GM12878 (cell line): ENCODE data around the gene TANK. TPM values are rescaled to one million over a fixed set of nuclear protein-coding genes. Genes with fewer than 3 reads are reported as not detected.

Experiments
- ATAC-seq: fragments of 200-7000 bp; cut with Tn5 transposase; 3 replicates; pipeline ENCODE4 v1.9.1; 2020; ENCODE audit warnings: mild to moderate bottlenecking, moderate library complexity
- BruUV-seq: library from RNA; stranded (reverse); fragments of 400-500 nt; replicated peaks from 2 replicates; lab custom pipeline; 2021; lab: Mats Ljungman, UMichigan
- CTCF ChIA-PET: fragments of 300-600 bp; sonication (Branson Sonifier 250); formaldehyde crosslinking; extraction: SDS; loops from one replicate; lab custom pipeline; 2021; ENCODE audit warnings: inconsistent platforms; lab: Yijun Ruan, JAX
- POLR2A ChIA-PET: fragments of 350-600 bp; formaldehyde crosslinking; extraction: SDS; loops from one replicate; lab custom pipeline; 2021; ENCODE audit warnings: inconsistent platforms; lab: Charles Lee
- RAD21 ChIA-PET: fragments of 300-600 bp; sonication (Branson Sonifier 250); formaldehyde crosslinking; loops from one replicate; lab custom pipeline; 2023; ENCODE audit warnings: antibody characterized with exemption; ENCODE audit not compliant: unreplicated experiment; lab: Charles Lee
- SMC1A ChIA-PET: fragments of 300-600 bp; sonication (Branson Sonifier 250); formaldehyde crosslinking; loops from one replicate; lab custom pipeline; 2023; ENCODE audit not compliant: unreplicated experiment, uncharacterized antibody; lab: Charles Lee
- DNase-seq: peaks from one replicate; pipeline ENCODE4 v3.0.0-alpha.2; 2011; ENCODE audit warnings: low read depth, low spot score
- FAIRE-seq: peaks from 3 replicates; lab custom pipeline; 2011; peaks lifted over from hg19 to GRCh38; lab: Jason Lieb, UNC
- H2AFZ ChIP-seq: 2 replicates; pipeline ENCODE4 v1.6.0; 2011; ENCODE audit warnings: low read depth, low read length, control low read depth; ENCODE audit not compliant: control insufficient read depth
- H3K27ac ChIP-seq: 2 replicates; pipeline ENCODE4 v1.5.1; 2011; ENCODE audit warnings: control low read depth; ENCODE audit not compliant: control insufficient read depth, insufficient read depth
- H3K27me3 ChIP-seq, 2 experiments: replicated peaks in 1 of 2; 2 replicates each; pipeline versions ENCODE4 v1.6.0 to v1.6.1; 2011; ENCODE audit warnings: low read length in 1 of 2; ENCODE audit not compliant: control insufficient read depth in 2 of 2, insufficient read depth in 2 of 2
- H3K36me3 ChIP-seq, 2 experiments: 2 replicates each; pipeline ENCODE4 v1.5.1; 2011; ENCODE audit warnings: low read length in 1 of 2; ENCODE audit not compliant: control insufficient read depth in 2 of 2, insufficient read depth in 2 of 2
- H3K4me1 ChIP-seq: 2 replicates; pipeline ENCODE4 v1.6.1; 2011; ENCODE audit warnings: mild to moderate bottlenecking, low read length, moderate library complexity, mixed read lengths; ENCODE audit not compliant: control insufficient read depth, insufficient read depth
- H3K4me2 ChIP-seq: 2 replicates; pipeline ENCODE4 v1.6.0; 2011; ENCODE audit warnings: control low read depth; ENCODE audit not compliant: control insufficient read depth, insufficient read depth
- H3K4me3 ChIP-seq: fragments of 200-600 bp; sonication (generic); 2 replicates; pipeline ENCODE4 v1.5.1; 2016
- H3K79me2 ChIP-seq: 2 replicates; pipeline ENCODE4 v1.6.0; 2011; ENCODE audit warnings: low read length; ENCODE audit not compliant: control insufficient read depth, insufficient read depth
- H3K9ac ChIP-seq: 2 replicates; pipeline ENCODE4 v1.8.0; 2011; ENCODE audit warnings: low read length, control low read depth, mixed read lengths; ENCODE audit not compliant: control insufficient read depth, insufficient read depth
- H3K9me3 ChIP-seq: replicated peaks from 3 replicates; pipeline ENCODE4 v1.5.1; 2011; ENCODE audit warnings: mild to moderate bottlenecking, low read length; ENCODE audit not compliant: control insufficient read depth, insufficient read depth
- H4K20me1 ChIP-seq: 2 replicates; pipeline ENCODE4 v1.6.0; 2011; ENCODE audit not compliant: control insufficient read depth, insufficient read depth
- ATF7 ChIP-seq: fragments of 450-650 bp; IDR thresholded peaks from 2 replicates; pipeline ENCODE4 v1.6.1; 2016; ENCODE audit warnings: low read depth, mild to moderate bottlenecking
- BCL11A ChIP-seq: IDR thresholded peaks from 2 replicates; pipeline ENCODE4 v1.6.1; 2011; ENCODE audit warnings: low read depth, low read length
- BMI1 ChIP-seq: fragments of 450-650 bp; IDR thresholded peaks from 2 replicates; pipeline ENCODE4 v1.6.1; 2016; ENCODE audit warnings: mild to moderate bottlenecking, moderate library complexity, borderline replicate concordance
- CTCF ChIP-seq, 3 experiments: IDR thresholded peaks in 2 of 3; conservative IDR thresholded peaks in 1 of 3; 2 replicates each; pipeline ENCODE4 v1.5.1; 2011; ENCODE audit warnings: low read depth in 3 of 3, low read length in 3 of 3, mild to moderate bottlenecking in 3 of 3, control low read depth in 2 of 3, moderate library complexity in 2 of 3, inconsistent platforms in 1 of 3, mixed read lengths in 1 of 3; ENCODE audit not compliant: control insufficient read depth in 2 of 3, insufficient read depth in 1 of 3; ENCODE audit errors: extremely low read depth in 1 of 3
- HDAC2 ChIP-seq: fragments of 200-600 bp; sonication (generic); IDR thresholded peaks from 2 replicates; pipeline ENCODE4 v1.6.1; 2017
- HDAC6 ChIP-seq: fragments of 200-600 bp; sonication (generic); IDR thresholded peaks from one replicate; pipeline ENCODE4 v1.8.0; 2017; ENCODE audit warnings: antibody characterized with exemption; ENCODE audit not compliant: unreplicated experiment
- NR2C1 ChIP-seq: fragments of 450-650 bp; IDR thresholded peaks from 2 replicates; pipeline ENCODE4 v1.6.1; 2017; ENCODE audit warnings: antibody characterized with exemption, mild to moderate bottlenecking, moderate library complexity
- NRF1 ChIP-seq: conservative IDR thresholded peaks from 2 replicates; pipeline ENCODE4 v1.6.1; 2011; ENCODE audit warnings: mild to moderate bottlenecking, low read depth, low read length, improper control_type of control experiment
- PAX5 ChIP-seq: IDR thresholded peaks from 2 replicates; pipeline ENCODE4 v1.6.1; 2011; ENCODE audit warnings: low read depth, low read length, borderline replicate concordance
- POU2F2 ChIP-seq: IDR thresholded peaks from 3 replicates; pipeline ENCODE4 v1.6.1; 2011; ENCODE audit warnings: low read depth, mild to moderate bottlenecking, low read length, borderline replicate concordance
- RB1 ChIP-seq: fragments of 450-650 bp; formaldehyde crosslinking; IDR thresholded peaks from 2 replicates; pipeline ENCODE4 v1.6.1; 2017; ENCODE audit warnings: mild to moderate bottlenecking, borderline replicate concordance
- SP1 ChIP-seq: IDR thresholded peaks from one replicate; pipeline ENCODE4 v1.6.1; 2011; ENCODE audit warnings: low read depth, low read length
- STAT3 ChIP-seq: IDR thresholded peaks from 2 replicates; pipeline ENCODE4 v1.6.1; 2011; ENCODE audit warnings: low read depth, low read length, improper control_type of control experiment
- TARDBP ChIP-seq: IDR thresholded peaks from 2 replicates; pipeline ENCODE4 v1.6.1; 2016; ENCODE audit warnings: borderline replicate concordance
- YBX1 ChIP-seq: fragments of 450-650 bp; IDR thresholded peaks from 2 replicates; pipeline ENCODE4 v1.6.1; 2016; ENCODE audit warnings: antibody characterized with exemption
- ZBED1 ChIP-seq: IDR thresholded peaks from 2 replicates; pipeline ENCODE4 v1.6.1; 2016; ENCODE audit warnings: borderline replicate concordance
- WGBS: methylation state at CpG from one replicate; pipeline ENCODE4 v1.1.6; 2016; ENCODE audit warnings: low lambda C conversion rate; ENCODE audit not compliant: insufficient replicate concordance, insufficient coverage; ENCODE audit errors: missing lambda C conversion rate; 5-methylcytosine and 5-hydroxymethylcytosine counted together
- in situ Hi-C: fragments of 300-500 bp; cut with MboI; formaldehyde crosslinking; loops from 9 replicates; pipeline ENCODE4 v1.14.3; 2018; ENCODE audit warnings: mixed read lengths
- intact Hi-C: fragments of 100-400 bp; cut with micrococcal nuclease; formaldehyde crosslinking; loops from one replicate; pipeline ENCODE4 v1.14.2; 2022; ENCODE audit not compliant: unreplicated experiment
- polyA plus RNA-seq, 11 experiments: library from polyadenylated mRNA; depleted of rRNA in 4 of 11; unstranded in 6 of 11; stranded (reverse) in 5 of 11; fragments of >200 nt; fragmentation: Nextera tagmentation in 4 of 11; fragmentation: Illumina TruSeq in 1 of 11; extraction: Ambion mirVana in 4 of 11; extraction: Trizol in 1 of 11; gene quantifications; 1 replicate in 1 of 11; 2 replicates in 10 of 11; pipeline versions ENCODE4 v1.2.1 to v1.2.3, GENCODE V29; 2011 to 2016; ENCODE audit warnings: inconsistent platforms in 2 of 11, missing spikeins in 2 of 11, low read depth in 1 of 11
- total RNA-seq, 4 experiments: library from RNA; depleted of rRNA in 3 of 4; stranded (reverse); fragments of >200 nt in 3 of 4; fragmentation: Illumina TruSeq in 1 of 4; extraction: Trizol in 1 of 4; gene quantifications; 2 replicates each; pipeline versions ENCODE4 v1.2.1 to v1.2.3, GENCODE V29; 2013 to 2021
- TF ChIP-seq, protein P1 (sequence below): fragments of 450-650 bp; IDR thresholded peaks from 2 replicates; pipeline ENCODE4 v1.6.1; 2016; ENCODE audit warnings: mild to moderate bottlenecking, moderate library complexity, borderline replicate concordance
- TF ChIP-seq, protein P2 (sequence below): IDR thresholded peaks from 2 replicates; pipeline ENCODE4 v1.6.1; 2011; ENCODE audit warnings: mild to moderate bottlenecking, low read depth, low read length, moderate library complexity; ENCODE audit not compliant: insufficient replicate concordance

The TANK gene
- total and polyA plus RNA-seq, 10 of the 15 experiments (the other 5 are each of a cell fraction or from before 2014, with no cell fraction given) = 48.6 to 127 (median 103) TPM

DNA sequence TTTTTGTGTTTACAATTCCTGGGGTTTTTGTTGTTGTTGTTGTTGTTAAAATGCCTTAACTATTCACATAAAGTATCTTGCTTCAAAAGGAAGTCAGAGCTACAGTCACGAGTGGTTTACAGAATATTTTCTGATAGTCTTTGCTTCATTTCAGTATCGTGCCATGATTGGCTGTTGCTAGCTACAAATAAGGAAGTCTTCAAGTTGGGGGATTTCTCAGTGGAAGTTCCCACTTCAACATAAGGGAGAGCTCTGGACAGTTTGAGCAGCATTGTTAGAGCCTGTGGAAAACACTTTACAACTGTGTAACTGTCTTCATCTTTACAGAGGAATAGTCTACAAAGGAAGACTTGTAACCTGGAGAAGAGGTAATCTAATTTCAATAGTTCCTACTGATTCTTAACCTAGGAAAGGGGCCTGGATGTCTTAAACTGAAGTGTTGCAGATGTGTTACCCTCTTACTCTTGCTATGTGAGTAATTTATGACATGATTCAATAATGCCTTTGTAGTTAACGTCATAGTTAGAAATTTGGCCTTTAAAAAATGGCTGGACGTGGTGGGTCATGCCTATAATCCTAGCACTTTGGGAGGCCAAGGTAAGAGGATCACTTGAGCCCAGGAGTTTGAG, 23.4 kb upstream of the TANK start:
- peak overlapping the region; percentile 81 for H3K4me3 ChIP-seq
- peak overlapping the region; percentile 95 for H3K27ac ChIP-seq
- ATAC-seq (peak; percentile 80), DNase-seq (peak; percentile 87), FAIRE-seq (peak; percentile 95)
- ChIA-PET RAD21 (interaction anchor here (0.6 to 6.0 kb wide), 20 partner anchors 10 to 106 kb away, joined by 3 to 71 read pairs (median 6); no protein-coding TSS in a partner anchor), CTCF (interaction anchor here (0.7 to 2.9 kb wide), 17 partner anchors 8 to 87 kb away, joined by 3 to 25 read pairs (median 4); no protein-coding TSS in a partner anchor), SMC1A (interaction anchor here (0.8 to 7.4 kb wide), 22 partner anchors 10 to 74 kb away, joined by 3 to 130 read pairs (median 8); partner anchors contain the start of gene TANK), POLR2A (interaction anchor here (0.6 to 4.7 kb wide), 17 partner anchors 10 to 928 kb away, joined by 3 to 25 read pairs (median 7); partner anchors contain the start of gene PSMD14)
- no peaks in the 10 kb centered on the region for H4K20me1 ChIP-seq
- peak overlapping the region; percentile 58 for H2AFZ ChIP-seq
- H3K9me3 ChIP-seq = no peaks in the 10 kb centered on the region; the same call in 2 of the 3 replicates
- WGBS = 2% methylated on average over 4 of the region's 4 CpGs
- intact Hi-C loops = loop anchor here (1.0 to 5.0 kb wide), 2 partner anchors 33 to 35 kb away; no protein-coding TSS in a partner anchor
- H3K27me3 ChIP-seq = no peaks in the 10 kb centered on the region
- no peaks in the 10 kb centered on the region for H3K4me1 ChIP-seq
- no peaks in the 10 kb centered on the region for H3K36me3 ChIP-seq
- H3K4me2 ChIP-seq = peak overlapping the region; percentile 67
- H3K9ac ChIP-seq = peak overlapping the region; percentile 77
- in situ Hi-C loops = no loop called here
- BruUV-seq = no TSS peak
- peaks cover 52% of the 10 kb centered on the region for H3K79me2 ChIP-seq
- TF ChIP-seq YBX1 (no peak), STAT3 (no peak), SP1 (no peak), CTCF (IDR thresholded peaks at IDR 0.05 in 2 of 3, conservative IDR thresholded peaks at IDR 0.05 in 1 of 3; ENCODE audit: control insufficient read depth in 2 of 3, extremely low read depth in 1 of 3, insufficient read depth in 1 of 3, low read depth in 3 of 3, low read length in 3 of 3) (no peak), HDAC6 (no peak), ATF7 (peak; percentile 87), TARDBP (no peak), NR2C1 (no peak), RB1 (no peak), BMI1 (no peak), NRF1 (no peak), HDAC2 (no peak), BCL11A (no peak), PAX5 (no peak), POU2F2 (peak; percentile 80; the same call in 1 of the 3 replicates), ZBED1 (peak; percentile 79)
- TF ChIP-seq, protein P1, sequence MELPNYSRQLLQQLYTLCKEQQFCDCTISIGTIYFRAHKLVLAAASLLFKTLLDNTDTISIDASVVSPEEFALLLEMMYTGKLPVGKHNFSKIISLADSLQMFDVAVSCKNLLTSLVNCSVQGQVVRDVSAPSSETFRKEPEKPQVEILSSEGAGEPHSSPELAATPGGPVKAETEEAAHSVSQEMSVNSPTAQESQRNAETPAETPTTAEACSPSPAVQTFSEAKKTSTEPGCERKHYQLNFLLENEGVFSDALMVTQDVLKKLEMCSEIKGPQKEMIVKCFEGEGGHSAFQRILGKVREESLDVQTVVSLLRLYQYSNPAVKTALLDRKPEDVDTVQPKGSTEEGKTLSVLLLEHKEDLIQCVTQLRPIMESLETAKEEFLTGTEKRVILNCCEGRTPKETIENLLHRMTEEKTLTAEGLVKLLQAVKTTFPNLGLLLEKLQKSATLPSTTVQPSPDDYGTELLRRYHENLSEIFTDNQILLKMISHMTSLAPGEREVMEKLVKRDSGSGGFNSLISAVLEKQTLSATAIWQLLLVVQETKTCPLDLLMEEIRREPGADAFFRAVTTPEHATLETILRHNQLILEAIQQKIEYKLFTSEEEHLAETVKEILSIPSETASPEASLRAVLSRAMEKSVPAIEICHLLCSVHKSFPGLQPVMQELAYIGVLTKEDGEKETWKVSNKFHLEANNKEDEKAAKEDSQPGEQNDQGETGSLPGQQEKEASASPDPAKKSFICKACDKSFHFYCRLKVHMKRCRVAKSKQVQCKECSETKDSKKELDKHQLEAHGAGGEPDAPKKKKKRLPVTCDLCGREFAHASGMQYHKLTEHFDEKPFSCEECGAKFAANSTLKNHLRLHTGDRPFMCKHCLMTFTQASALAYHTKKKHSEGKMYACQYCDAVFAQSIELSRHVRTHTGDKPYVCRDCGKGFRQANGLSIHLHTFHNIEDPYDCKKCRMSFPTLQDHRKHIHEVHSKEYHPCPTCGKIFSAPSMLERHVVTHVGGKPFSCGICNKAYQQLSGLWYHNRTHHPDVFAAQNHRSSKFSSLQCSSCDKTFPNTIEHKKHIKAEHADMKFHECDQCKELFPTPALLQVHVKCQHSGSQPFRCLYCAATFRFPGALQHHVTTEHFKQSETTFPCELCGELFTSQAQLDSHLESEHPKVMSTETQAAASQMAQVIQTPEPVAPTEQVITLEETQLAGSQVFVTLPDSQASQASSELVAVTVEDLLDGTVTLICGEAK = peak; percentile 91; the same call in 1 of the 2 replicates
- TF ChIP-seq, protein P2, sequence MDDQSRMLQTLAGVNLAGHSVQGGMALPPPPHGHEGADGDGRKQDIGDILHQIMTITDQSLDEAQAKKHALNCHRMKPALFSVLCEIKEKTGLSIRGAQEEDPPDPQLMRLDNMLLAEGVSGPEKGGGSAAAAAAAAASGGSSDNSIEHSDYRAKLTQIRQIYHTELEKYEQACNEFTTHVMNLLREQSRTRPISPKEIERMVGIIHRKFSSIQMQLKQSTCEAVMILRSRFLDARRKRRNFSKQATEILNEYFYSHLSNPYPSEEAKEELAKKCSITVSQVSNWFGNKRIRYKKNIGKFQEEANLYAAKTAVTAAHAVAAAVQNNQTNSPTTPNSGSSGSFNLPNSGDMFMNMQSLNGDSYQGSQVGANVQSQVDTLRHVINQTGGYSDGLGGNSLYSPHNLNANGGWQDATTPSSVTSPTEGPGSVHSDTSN = no peak
